ENCODE measurements around the gene PPP3R2. TPM values are rescaled to one million over a fixed set of nuclear protein-coding genes. Genes with fewer than 3 reads are reported as not detected.

Gene PPP3R2
- total RNA-seq, 1 experiment from 2014 or later = not detected

DNA sequence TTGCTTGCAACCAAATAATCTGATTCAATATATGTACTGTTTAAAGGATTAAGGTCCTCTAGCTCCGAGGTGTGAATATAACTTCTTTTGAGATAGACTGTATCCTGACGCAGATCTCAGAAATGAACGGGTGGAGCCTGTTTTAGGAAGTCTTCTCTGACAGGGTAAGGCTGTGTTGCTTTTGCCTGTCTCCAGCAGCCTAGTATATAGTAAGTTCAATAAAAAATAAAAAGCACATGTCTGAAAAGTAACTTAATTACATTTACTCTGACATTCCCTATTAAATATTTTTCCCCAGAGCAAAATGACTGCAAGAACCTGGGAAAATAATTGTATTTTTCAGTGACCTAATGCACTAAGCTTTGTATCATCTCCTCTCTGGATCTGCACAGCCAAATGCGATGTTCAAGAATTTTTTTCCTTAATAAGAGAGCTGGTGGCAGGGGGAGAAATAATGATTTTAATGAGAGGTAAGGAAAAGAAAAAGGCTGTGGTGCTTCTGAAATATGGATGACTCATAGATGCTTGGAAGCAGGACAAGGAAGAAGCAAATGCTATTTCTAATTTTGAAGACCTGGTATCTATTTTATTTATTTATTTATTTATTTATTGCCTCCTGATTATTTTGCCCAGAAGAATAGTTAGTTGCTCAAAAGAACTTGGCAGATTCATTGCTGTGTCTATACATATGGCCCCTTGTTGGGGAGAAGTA is 7.3 kb downstream of the PPP3R2 start:
- Histone ChIP-seq H3K23me2 (ENCODE audit: insufficient read length, low read depth, low read length, poor library complexity, severe bottlenecking) (no peaks in the 10 kb centered on the region), H3K18ac (ENCODE audit: insufficient read length, low read depth, low read length) (no peak overlapping the region), H4K8ac (replicated peaks; ENCODE audit: insufficient read length, low read depth, low read length) (no peak overlapping the region), H3K4me1 (ENCODE audit: insufficient read depth, low read length) (no peaks in the 10 kb centered on the region), H3K9me3 (ENCODE audit: control insufficient read depth, low read depth, low read length) (no peaks in the 10 kb centered on the region), H2AFZ (ENCODE audit: low read length) (no peak overlapping the region), H4K5ac (ENCODE audit: insufficient read length, low read depth, low read length) (no peak overlapping the region), H4K20me1 (ENCODE audit: control insufficient read depth, insufficient read depth, insufficient read length) (no peaks in the 10 kb centered on the region), H2AK5ac (ENCODE audit: insufficient read length, low read length) (no peak overlapping the region), H3K79me2 (ENCODE audit: insufficient read depth, low read length) (no peaks in the 10 kb centered on the region), H3K27me3 (ENCODE audit: insufficient read depth, low read length) (no peaks in the 10 kb centered on the region), H2BK12ac (ENCODE audit: insufficient read length, low read depth, low read length) (no peak overlapping the region), H2BK120ac (ENCODE audit: low read depth, low read length, poor library complexity, severe bottlenecking) (no peak overlapping the region), H2BK15ac (ENCODE audit: low read depth, low read length) (no peak overlapping the region), H3K9ac (ENCODE audit: extremely low read depth, insufficient read length, low read length) (no peak overlapping the region), H3K79me1 (ENCODE audit: insufficient read depth, low read depth, low read length, poor library complexity, severe bottlenecking) (no peaks in the 10 kb centered on the region), H2BK5ac (ENCODE audit: insufficient read length, low read length) (no peak overlapping the region), H4K91ac (ENCODE audit: insufficient read length, low read depth, low read length) (no peak overlapping the region), H3K23ac (ENCODE audit: insufficient read length, low read depth, low read length) (no peak overlapping the region), H3K56ac (ENCODE audit: insufficient read length, low read depth, low read length) (no peak overlapping the region), H3K4ac (ENCODE audit: low read depth, low read length) (no peak overlapping the region), H3K27ac (ENCODE audit: insufficient read length, low read depth, low read length) (no peak overlapping the region), H3T11ph (ENCODE audit: low read length) (no peak overlapping the region), H3K14ac (ENCODE audit: insufficient read depth, low read length) (no peak overlapping the region), H3K4me2 (ENCODE audit: insufficient read depth, insufficient read length, low read length) (no peak overlapping the region), H2BK20ac (ENCODE audit: low read depth, low read length, poor library complexity, severe bottlenecking) (no peak overlapping the region)
- Mint-ChIP-seq H3K9me3 (no peaks in the 10 kb centered on the region; a peak in 1 of 5 replicates), H3K27me3 (ENCODE audit: low read depth) (no peaks in the 10 kb centered on the region), H3K4me3 (no peak overlapping the region), H3K4me1 (peaks cover 16 to 17% of the 10 kb centered on the region in 2 experiments), H3K27ac (no peak overlapping the region), H3K36me3 (ENCODE audit: insufficient read depth in 1 of 3, low read depth in 3 of 3) (no peaks in the 10 kb centered on the region)
- DNase-seq = no peak
- no CpG with 5 or more reads among the region's 4 CpGs for WGBS (ENCODE audit: extremely low coverage, insufficient read length, low lambda C conversion rate)
- TF ChIP-seq CTCF (conservative IDR thresholded peaks at IDR 0.05) = no peak

Data from H9 (cell line).